Retinal pigment epithelial cell (primary cell): Measurements from ENCODE around the gene CSPG4.
"Not testable (repeated sequence)": the region's sequence is repeated elsewhere in the genome, so short reads cannot be mapped to it uniquely, and the experiment has no call there.

Experiments
- DNase-seq: peaks from one replicate; pipeline ENCODE4 v3.0.0-alpha.2; 2010; ENCODE audit warnings: low read depth
- H3K4me3 ChIP-seq: 2 replicates; pipeline ENCODE4 v1.5.1; 2011; ENCODE audit warnings: mild to moderate bottlenecking, low read length, control low read depth, moderate library complexity
- CTCF ChIP-seq: conservative IDR thresholded peaks from 2 replicates; pipeline ENCODE4 v1.5.1; 2011; ENCODE audit warnings: low read depth, low read length, control low read depth, inconsistent platforms

Gene CSPG4

GRCh38 chr15:75682181-75683135 lies 30.2 kb downstream of the CSPG4 start:
- no peak for DNase-seq
- H3K4me3 ChIP-seq, result no peak overlapping the region
- no peak for TF ChIP-seq CTCF

- no peak for DNase-seq
- no peak for TF ChIP-seq CTCF
- no peak overlapping the region for H3K4me3 ChIP-seq
Measured at GRCh38 chr15:75680007-75680789, 32.5 kb downstream of the CSPG4 start.

DNA sequence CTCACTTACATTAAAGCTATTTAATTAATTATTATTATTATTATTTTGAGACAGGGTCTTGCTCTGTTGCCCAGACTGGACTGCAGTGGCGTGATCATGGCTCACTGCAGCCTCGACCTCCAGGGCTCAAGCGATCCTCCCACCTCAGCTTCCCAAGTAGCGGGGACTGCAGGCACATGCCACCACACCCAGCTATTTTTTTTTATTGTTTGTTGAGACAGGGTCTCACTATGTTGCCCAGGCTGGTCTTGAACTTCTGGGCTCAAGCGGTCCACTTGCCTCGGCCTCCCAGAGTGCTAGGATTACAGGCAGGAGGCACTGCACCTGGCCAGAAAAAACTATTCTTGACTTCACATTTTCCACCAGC lies 34.3 kb downstream of the CSPG4 start:
- not testable (repeated sequence) for H3K4me3 ChIP-seq, DNase-seq

- no peak for TF ChIP-seq CTCF
- no peak for DNase-seq
- no peak overlapping the region for H3K4me3 ChIP-seq
Measured at GRCh38 chr15:75677465-75678323, 35.0 kb downstream of the CSPG4 start.

GRCh38 chr15:75676688-75677464 lies 35.8 kb downstream of the CSPG4 start:
- no peak for DNase-seq
- no peak overlapping the region for H3K4me3 ChIP-seq
- TF ChIP-seq CTCF, result no peak

DNA sequence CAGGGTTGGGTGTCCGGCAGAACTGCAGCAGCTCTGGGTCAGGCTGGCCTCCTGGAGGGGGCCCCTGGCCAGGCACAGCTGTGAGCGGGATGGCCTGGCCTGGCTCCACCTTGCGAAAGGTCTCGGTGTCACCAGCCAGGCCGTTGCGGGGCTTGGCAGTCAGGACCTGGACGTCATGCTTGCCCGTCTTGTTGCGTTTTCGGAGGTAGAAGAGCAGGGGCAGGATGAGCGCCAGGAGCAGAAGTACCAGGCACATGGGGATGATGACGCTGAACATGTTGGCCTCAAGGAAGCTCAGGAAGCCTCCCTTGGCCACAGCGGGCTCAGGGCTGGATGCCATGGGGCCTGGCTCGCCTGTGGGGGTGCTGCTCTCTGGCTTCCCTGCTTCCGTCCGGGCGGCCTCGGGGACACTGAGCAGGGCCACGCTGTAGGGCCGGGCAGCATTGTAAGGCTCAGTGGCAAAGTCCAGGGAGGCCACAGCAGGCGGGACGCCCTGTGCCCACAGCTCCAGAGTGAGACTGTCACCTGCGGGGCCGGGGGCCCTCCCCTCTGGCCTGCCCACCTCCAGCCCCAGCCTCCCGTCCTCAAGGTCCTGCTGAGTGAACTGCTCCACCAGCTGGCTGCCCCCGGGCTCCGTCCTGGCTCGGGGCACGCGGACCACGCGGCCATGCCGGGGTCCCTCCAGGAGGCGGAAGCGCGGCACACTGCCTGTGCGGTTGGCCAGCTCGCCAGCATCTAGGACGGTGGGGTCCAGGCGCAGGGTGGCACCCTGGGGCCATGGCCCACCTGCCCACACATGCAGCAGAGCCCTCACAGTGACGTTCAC lies 36.9 kb downstream of the CSPG4 start:
- no peak overlapping the region for H3K4me3 ChIP-seq
- DNase-seq, result no peak
- TF ChIP-seq CTCF, result no peak
